ENCODE results near the gene FOXP1. TPM values are rescaled to one million over a fixed set of nuclear protein-coding genes. Genes with fewer than 3 reads are reported as not detected.

Gene FOXP1
- total and polyA plus RNA-seq, 12 donors = 7.6 to 42.7 (median 24.3) TPM

- 82 to 88% (median 84%) methylated on average over 6 of the region's 6 CpGs for WGBS, 4 donors
- Histone ChIP-seq H3K4me3 (no peak overlapping the region), H3K4me1 (replicated peaks in 1 of 2) (no peaks in the 10 kb centered on the region), H3K36me3 (replicated peaks in 1 of 2) (no peaks in the 10 kb centered on the region), H3K9me3 (replicated peaks in 1 of 3) (no peaks in the 10 kb centered on the region), H3K27ac (no peak overlapping the region), H3K27me3 (no peaks in the 10 kb centered on the region)
- DNase-seq = no peak
- TF ChIP-seq POLR2A (IDR thresholded peaks at IDR 0.05) (no peak), CTCF (IDR thresholded peaks at IDR 0.05) (no peak)
- intact Hi-C loops (cut with DNase I) = no loop called here
Observed at GRCh38 chr3:71168121-71168721, 415.3 kb downstream of the FOXP1 start.

GRCh38 chr3:71166339-71167240 lies 416.9 kb downstream of the FOXP1 start:
- DNase-seq = no peak
- WGBS, 4 donors = 87 to 93% (median 87%) methylated on average over 10 of the region's 10 CpGs
- intact Hi-C loops (cut with DNase I) = no loop called here
- Histone ChIP-seq H3K9me3 (replicated peaks in 1 of 3) (no peaks in the 10 kb centered on the region), H3K36me3 (replicated peaks in 1 of 2) (no peaks in the 10 kb centered on the region), H3K27me3 (no peaks in the 10 kb centered on the region), H3K4me1 (replicated peaks in 1 of 2) (no peaks in the 10 kb centered on the region), H3K27ac (no peak overlapping the region), H3K4me3 (no peak overlapping the region)
- no peak for TF ChIP-seq CTCF (IDR thresholded peaks at IDR 0.05)
- TF ChIP-seq POLR2A (IDR thresholded peaks at IDR 0.05) = no peak

- Histone ChIP-seq H3K4me1 (replicated peaks in 1 of 2) (no peaks in the 10 kb centered on the region), H3K4me3 (no peak overlapping the region), H3K36me3 (replicated peaks in 1 of 2) (no peaks in the 10 kb centered on the region), H3K27ac (no peak overlapping the region), H3K27me3 (no peaks in the 10 kb centered on the region), H3K9me3 (replicated peaks in 1 of 3) (peaks cover 0 to 5% (median 0%) of the 10 kb centered on the region in 3 donors)
- TF ChIP-seq CTCF (IDR thresholded peaks at IDR 0.05) (no peak), POLR2A (IDR thresholded peaks at IDR 0.05) (no peak)
- no peak for DNase-seq
- intact Hi-C loops (cut with DNase I) = no loop called here
- WGBS, 4 donors = 68 to 85% (median 77%) methylated on average over 2 of the region's 2 CpGs
Observed at GRCh38 chr3:71164881-71165280, 418.6 kb downstream of the FOXP1 start.

- Histone ChIP-seq H3K4me3 (no peak overlapping the region), H3K36me3 (replicated peaks in 1 of 2) (no peaks in the 10 kb centered on the region), H3K27me3 (no peaks in the 10 kb centered on the region), H3K27ac (no peak overlapping the region), H3K4me1 (replicated peaks in 1 of 2) (no peaks in the 10 kb centered on the region), H3K9me3 (replicated peaks in 1 of 3) (peaks cover 0 to 5% (median 0%) of the 10 kb centered on the region in 3 donors)
- 68 to 85% (median 81%) methylated on average over 7 of the region's 7 CpGs for WGBS, 4 donors
- no peak for TF ChIP-seq CTCF (IDR thresholded peaks at IDR 0.05)
- TF ChIP-seq POLR2A (IDR thresholded peaks at IDR 0.05) = no peak
- no peak for DNase-seq
- intact Hi-C loops (cut with DNase I) = no loop called here
Observed at GRCh38 chr3:71163198-71163918, 420.2 kb downstream of the FOXP1 start.

All from adrenal gland (tissue), 12 donors.